HG02759 (cell line): ENCODE data around the gene GPC1.

Experiments used
- ATAC-seq: cut with Tn5 transposase; IDR thresholded peaks from one replicate; pipeline ENCODE4 v1.9.1; 2021; ENCODE audit warnings: mild to moderate bottlenecking, moderate library complexity; ENCODE audit not compliant: unreplicated experiment

The GPC1 gene

GRCh38 chr2:240453461-240454105 is 18.1 kb downstream of the GPC1 start:
- ATAC-seq = no peak

GRCh38 chr2:240454106-240454901 is 18.8 kb downstream of the GPC1 start:
- no peak for ATAC-seq

- ATAC-seq = no peak
Observed at GRCh38 chr2:240455272-240455646, 19.8 kb downstream of the GPC1 start.

- no peak for ATAC-seq
Observed at GRCh38 chr2:240455647-240456446, 20.4 kb downstream of the GPC1 start.

- no peak for ATAC-seq
Observed at GRCh38 chr2:240456447-240457222, 21.2 kb downstream of the GPC1 start.

GRCh38 chr2:240457223-240458043 is 22.0 kb downstream of the GPC1 start:
- ATAC-seq = no peak

GRCh38 chr2:240458044-240458899 is 22.8 kb downstream of the GPC1 start:
- no peak for ATAC-seq

GRCh38 chr2:240458900-240459391 is 23.5 kb downstream of the GPC1 start:
- no peak for ATAC-seq

GRCh38 chr2:240459401-240460252 is 24.2 kb downstream of the GPC1 start:
- no peak for ATAC-seq

- no peak for ATAC-seq
Observed at GRCh38 chr2:240460253-240460711, 24.8 kb downstream of the GPC1 start.

GRCh38 chr2:240460781-240461431 is 25.4 kb downstream of the GPC1 start:
- ATAC-seq = no peak

- ATAC-seq = no peak
Observed at GRCh38 chr2:240461471-240462072, 26.1 kb downstream of the GPC1 start.

- no peak for ATAC-seq
Observed at GRCh38 chr2:240462073-240462706, 26.7 kb downstream of the GPC1 start.

- no peak for ATAC-seq
Observed at GRCh38 chr2:240462707-240463273, 27.3 kb downstream of the GPC1 start.

GRCh38 chr2:240463274-240463865 is 27.9 kb downstream of the GPC1 start:
- no peak for ATAC-seq
